GM21576 (cell line): ENCODE results near the gene GALK2.
"Not testable (repeated sequence)": the region's sequence is repeated elsewhere in the genome, so short reads cannot be mapped to it uniquely, and the experiment has no call there.

ENCODE experiments used
- ATAC-seq: cut with Tn5 transposase; IDR thresholded peaks from one replicate; pipeline ENCODE4 v1.9.1; 2021; ENCODE audit warnings: mild to moderate bottlenecking, moderate library complexity; ENCODE audit not compliant: unreplicated experiment

The GALK2 gene

GRCh38 chr15:49328941-49329340 is 158.9 kb downstream of the GALK2 start:
- ATAC-seq = no peak

GRCh38 chr15:49330166-49330565 is 160.1 kb downstream of the GALK2 start:
- ATAC-seq = no peak

- ATAC-seq = no peak
Measured at GRCh38 chr15:49331442-49331841, 161.4 kb downstream of the GALK2 start.

GRCh38 chr15:49331951-49332350 is 161.9 kb downstream of the GALK2 start:
- ATAC-seq = no peak

- ATAC-seq = no peak
Measured at GRCh38 chr15:49339656-49340055, 169.6 kb downstream of the GALK2 start.

- ATAC-seq = no peak
Measured at GRCh38 chr15:49343546-49343945, 173.5 kb downstream of the GALK2 start.

GRCh38 chr15:49354439-49354838 is 184.4 kb downstream of the GALK2 start:
- not testable (repeated sequence) for ATAC-seq

GRCh38 chr15:49361370-49361769 is 191.3 kb downstream of the GALK2 start:
- ATAC-seq = no peak

- ATAC-seq = no peak
Measured at GRCh38 chr15:49366496-49366895, 196.4 kb downstream of the GALK2 start.

- no peak for ATAC-seq
Measured at GRCh38 chr15:49370782-49371181, 200.7 kb downstream of the GALK2 start.

- no peak for ATAC-seq
Measured at GRCh38 chr15:49372366-49372765, 202.3 kb downstream of the GALK2 start.

GRCh38 chr15:49379996-49380395 is 209.9 kb downstream of the GALK2 start:
- ATAC-seq = no peak

GRCh38 chr15:49380912-49381311 is 210.9 kb downstream of the GALK2 start:
- no peak for ATAC-seq
